ENCODE data around the gene C6orf132. TPM values are rescaled to one million over a fixed set of nuclear protein-coding genes. Genes with fewer than 3 reads are reported as not detected.

Gene C6orf132
- total RNA-seq, 1 experiment from 2014 or later, result 48.4 TPM

GRCh38 chr6:42123379-42124103 is 18.9 kb downstream of the C6orf132 start:
- Histone ChIP-seq H2AFZ (ENCODE audit: low read length) (no peak overlapping the region), H4K5ac (ENCODE audit: insufficient read length, low read depth, low read length) (no peak overlapping the region), H2BK15ac (ENCODE audit: low read depth, low read length) (no peak overlapping the region), H2BK20ac (ENCODE audit: low read depth, low read length, poor library complexity, severe bottlenecking) (no peak overlapping the region), H2AK5ac (ENCODE audit: insufficient read length, low read length) (no peak overlapping the region), H2BK12ac (ENCODE audit: insufficient read length, low read depth, low read length) (no peak overlapping the region), H4K20me1 (ENCODE audit: control insufficient read depth, insufficient read depth, insufficient read length) (no peaks in the 10 kb centered on the region), H3K9ac (ENCODE audit: extremely low read depth, insufficient read length, low read length) (no peak overlapping the region), H3K4me1 (ENCODE audit: insufficient read depth, low read length) (no peaks in the 10 kb centered on the region), H2BK5ac (ENCODE audit: insufficient read length, low read length) (no peak overlapping the region), H3T11ph (ENCODE audit: low read length) (no peak overlapping the region), H3K14ac (ENCODE audit: insufficient read depth, low read length) (no peak overlapping the region), H4K8ac (replicated peaks; ENCODE audit: insufficient read length, low read depth, low read length) (no peak overlapping the region), H3K23me2 (ENCODE audit: insufficient read length, low read depth, low read length, poor library complexity, severe bottlenecking) (no peaks in the 10 kb centered on the region), H3K79me1 (ENCODE audit: insufficient read depth, low read depth, low read length, poor library complexity, severe bottlenecking) (peaks cover under 1% of the 10 kb centered on the region), H3K4me2 (ENCODE audit: insufficient read depth, insufficient read length, low read length) (no peak overlapping the region), H3K4ac (ENCODE audit: low read depth, low read length) (no peak overlapping the region), H3K27ac (ENCODE audit: insufficient read length, low read depth, low read length) (no peak overlapping the region), H3K23ac (ENCODE audit: insufficient read length, low read depth, low read length) (no peak overlapping the region), H3K9me3 (ENCODE audit: control insufficient read depth, low read depth, low read length) (no peaks in the 10 kb centered on the region), H3K27me3 (ENCODE audit: insufficient read depth, low read length) (no peaks in the 10 kb centered on the region), H3K18ac (ENCODE audit: insufficient read length, low read depth, low read length) (no peak overlapping the region), H4K91ac (ENCODE audit: insufficient read length, low read depth, low read length) (no peak overlapping the region), H3K56ac (ENCODE audit: insufficient read length, low read depth, low read length) (no peak overlapping the region), H2BK120ac (ENCODE audit: low read depth, low read length, poor library complexity, severe bottlenecking) (no peak overlapping the region), H3K79me2 (ENCODE audit: insufficient read depth, low read length) (no peaks in the 10 kb centered on the region)
- H3K4me1 Mint-ChIP-seq, result 0 out of 4 replicates have a peak, but pooled peaks cover 0 to 3% of the 10 kb centered on the region in 2 experiments
- H3K4me3 Mint-ChIP-seq, result no peak overlapping the region
- TF ChIP-seq CTCF (conservative IDR thresholded peaks at IDR 0.05), result no peak
- no peak for DNase-seq
- peaks cover 26 to 65% (median 55%) of the 10 kb centered on the region in 3 experiments for H3K36me3 Mint-ChIP-seq (ENCODE audit: insufficient read depth in 1 of 3, low read depth in 3 of 3)
- no CpG with 5 or more reads among the region's 11 CpGs for WGBS (ENCODE audit: extremely low coverage, insufficient read length, low lambda C conversion rate)
- peak overlapping the region in 1 of 3 experiments; percentile 48; a peak in 1 of 7 replicates for H3K27ac Mint-ChIP-seq
- no peaks in the 10 kb centered on the region for H3K27me3 Mint-ChIP-seq (ENCODE audit: low read depth)
- no peaks in the 10 kb centered on the region for H3K9me3 Mint-ChIP-seq
